CD4-positive, alpha-beta T cell treated with Interleukin-1 beta for 1 hour (primary cell): ENCODE measurements around the gene GZMM.

ENCODE experiments used
- DNase-seq, 2 donors: peaks; one replicate each; pipeline ENCODE4 v3.0.0-alpha.2; 2020 to 2022

GZMM gene

GRCh38 chr19:567296-567900 is 23.5 kb downstream of the GZMM start:
- DNase-seq: no peak

GRCh38 chr19:570251-570686 is 26.4 kb downstream of the GZMM start:
- no peak for DNase-seq

- DNase-seq: peak; percentile 53 to 57
These were observed 27.2 kb downstream of the GZMM start for GRCh38 chr19:570937-571565.

- peak in 1 of 2 donors; percentile 37 for DNase-seq
These were observed 27.7 kb downstream of the GZMM start for GRCh38 chr19:571566-571974.

GRCh38 chr19:572140-572742 is 28.4 kb downstream of the GZMM start, which contains the start of gene BSG:
BSG (plus strand) TSS chr19:572596; CDS start chr19:572635, 39 bp downstream.
- DNase-seq: peak; percentile 98

- DNase-seq: no peak
These were observed 29.1 kb downstream of the GZMM start for GRCh38 chr19:572743-573518.

GRCh38 chr19:573519-573825 is 29.6 kb downstream of the GZMM start:
- DNase-seq: no peak

- DNase-seq: no peak
These were observed 31.0 kb downstream of the GZMM start for GRCh38 chr19:574658-575526.

GRCh38 chr19:575527-576506 is 32.0 kb downstream of the GZMM start:
- DNase-seq: no peak

GRCh38 chr19:576768-577438 is 33.0 kb downstream of the GZMM start:
- DNase-seq: no peak

- no peak for DNase-seq
These were observed 33.9 kb downstream of the GZMM start for GRCh38 chr19:577439-578392.

- no peak for DNase-seq
These were observed 35.4 kb downstream of the GZMM start for GRCh38 chr19:579111-579841.

GRCh38 chr19:579842-580155 is 35.9 kb downstream of the GZMM start:
- no peak for DNase-seq

- no peak for DNase-seq
These were observed 36.5 kb downstream of the GZMM start for GRCh38 chr19:580274-580835.

GRCh38 chr19:581399-582111 is 37.7 kb downstream of the GZMM start:
- DNase-seq: no peak

GRCh38 chr19:582497-583197 is 38.8 kb downstream of the GZMM start:
- no peak for DNase-seq

GRCh38 chr19:583198-583967 is 39.5 kb downstream of the GZMM start:
- DNase-seq: no peak
